Fibroblast of villous mesenchyme (primary cell): ENCODE data around the gene MRPS5. TPM values are rescaled to one million over a fixed set of nuclear protein-coding genes. Genes with fewer than 3 reads are reported as not detected.
A peak's percentile ranks its signal among the peaks of the same experiment; 100 is the strongest.

ENCODE experiments used
- DNase-seq: peaks from one replicate; pipeline ENCODE4 v3.0.0-alpha.2; 2010; ENCODE audit warnings: low read depth
- H3K4me3 ChIP-seq: 2 replicates; pipeline ENCODE4 v1.5.1; 2011; ENCODE audit warnings: low read depth, mild to moderate bottlenecking, low read length
- total RNA-seq: library from RNA; depleted of rRNA; stranded (reverse); fragments of >200 nt; gene quantifications from 2 replicates; pipeline ENCODE4 v1.2.3, GENCODE V29; 2012
- TF ChIP-seq, protein P1 (sequence below): IDR thresholded peaks from 2 replicates; pipeline ENCODE4 v1.5.1; 2012; ENCODE audit warnings: low read depth, mild to moderate bottlenecking, low read length; ENCODE audit not compliant: insufficient read depth

The MRPS5 gene
- total RNA-seq, 1 donor, result 32.0 TPM

DNA sequence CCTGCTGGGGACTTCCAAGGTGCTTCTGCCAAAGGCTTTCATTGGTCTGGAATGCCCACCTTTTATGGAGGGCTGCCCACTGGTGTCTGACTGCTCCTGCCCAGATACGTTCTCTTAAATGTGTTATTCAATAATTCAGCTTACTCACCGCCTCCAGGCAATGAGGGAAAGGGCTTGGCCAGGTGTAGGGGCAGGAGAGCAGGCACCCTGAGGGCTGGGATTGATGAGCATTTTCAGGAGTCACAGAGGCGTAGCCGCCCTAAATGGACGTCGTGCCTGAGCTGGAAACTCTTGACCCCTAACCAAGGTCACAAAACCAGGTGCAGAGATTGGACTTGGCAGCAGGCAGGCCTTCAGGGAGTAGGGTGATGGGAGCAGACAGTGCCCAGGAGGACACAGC is 69.3 kb downstream of the MRPS5 start:
- H3K4me3 ChIP-seq, result no peak overlapping the region
- TF ChIP-seq, protein P1, sequence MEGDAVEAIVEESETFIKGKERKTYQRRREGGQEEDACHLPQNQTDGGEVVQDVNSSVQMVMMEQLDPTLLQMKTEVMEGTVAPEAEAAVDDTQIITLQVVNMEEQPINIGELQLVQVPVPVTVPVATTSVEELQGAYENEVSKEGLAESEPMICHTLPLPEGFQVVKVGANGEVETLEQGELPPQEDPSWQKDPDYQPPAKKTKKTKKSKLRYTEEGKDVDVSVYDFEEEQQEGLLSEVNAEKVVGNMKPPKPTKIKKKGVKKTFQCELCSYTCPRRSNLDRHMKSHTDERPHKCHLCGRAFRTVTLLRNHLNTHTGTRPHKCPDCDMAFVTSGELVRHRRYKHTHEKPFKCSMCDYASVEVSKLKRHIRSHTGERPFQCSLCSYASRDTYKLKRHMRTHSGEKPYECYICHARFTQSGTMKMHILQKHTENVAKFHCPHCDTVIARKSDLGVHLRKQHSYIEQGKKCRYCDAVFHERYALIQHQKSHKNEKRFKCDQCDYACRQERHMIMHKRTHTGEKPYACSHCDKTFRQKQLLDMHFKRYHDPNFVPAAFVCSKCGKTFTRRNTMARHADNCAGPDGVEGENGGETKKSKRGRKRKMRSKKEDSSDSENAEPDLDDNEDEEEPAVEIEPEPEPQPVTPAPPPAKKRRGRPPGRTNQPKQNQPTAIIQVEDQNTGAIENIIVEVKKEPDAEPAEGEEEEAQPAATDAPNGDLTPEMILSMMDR, result no peak
- no peak for DNase-seq

DNA sequence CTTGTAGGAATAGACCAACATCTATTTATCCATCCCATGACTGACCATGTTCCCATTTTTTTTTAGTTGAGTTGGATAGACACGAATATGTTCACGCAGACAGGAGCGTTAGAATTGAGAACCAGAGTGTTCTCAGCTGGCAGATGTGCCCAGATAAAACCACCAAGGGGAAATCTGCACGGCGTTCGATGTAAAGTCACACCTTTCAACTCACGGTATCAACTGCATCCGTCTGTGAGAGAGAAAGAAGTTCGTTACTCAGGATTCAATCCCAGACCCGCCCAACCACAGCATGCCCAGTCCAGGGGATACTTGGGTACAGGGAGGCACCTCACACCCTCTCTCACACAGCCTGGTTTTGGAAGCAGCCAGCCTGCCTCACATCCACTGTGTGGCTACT is 70.0 kb downstream of the MRPS5 start:
- DNase-seq, result no peak
- TF ChIP-seq, protein P1, result no peak
- no peak overlapping the region for H3K4me3 ChIP-seq

DNA sequence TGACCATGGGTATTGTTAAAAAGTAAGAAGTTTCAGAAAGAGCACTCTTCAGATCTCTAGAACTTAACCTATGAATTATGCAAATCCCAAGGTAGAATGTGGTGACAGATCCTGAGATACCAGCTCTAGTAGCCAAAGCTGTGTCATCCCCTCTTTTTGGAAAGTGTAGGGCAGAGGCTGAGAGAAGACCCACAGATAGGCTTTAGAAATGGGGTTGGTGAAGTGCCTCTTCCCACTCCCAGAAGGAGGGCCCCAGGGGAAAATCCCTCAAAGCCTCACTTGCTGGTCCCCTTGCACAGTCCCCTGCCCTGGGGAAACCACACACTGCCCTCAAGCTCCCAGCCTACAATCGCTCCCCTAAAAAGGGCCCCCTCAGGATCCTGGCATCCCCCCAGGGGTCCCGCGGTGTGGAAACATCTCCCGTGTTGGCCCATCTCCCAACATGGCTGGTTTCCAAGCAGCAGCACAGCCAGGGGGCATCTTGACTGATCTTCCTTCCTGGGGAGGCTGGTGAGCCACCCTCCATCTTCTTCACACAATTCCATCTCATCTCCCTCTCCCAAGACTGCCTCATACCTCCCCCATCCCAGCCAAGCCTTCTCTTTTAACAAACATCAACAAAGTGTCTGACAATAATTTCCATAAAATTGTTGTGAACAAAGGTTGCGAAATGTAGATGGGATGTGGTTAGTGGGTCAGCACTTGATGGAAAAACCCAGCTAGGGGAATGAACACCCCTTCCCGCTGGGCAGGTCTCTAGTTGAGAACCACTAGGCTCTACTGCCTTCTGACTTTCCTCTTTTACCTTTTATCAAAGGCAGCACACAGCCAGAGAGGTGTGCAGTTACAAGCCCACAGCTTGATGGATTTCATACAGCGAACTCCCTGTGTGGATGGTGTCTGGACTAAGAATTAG is 71.0 kb downstream of the MRPS5 start:
- peak; percentile 6 for DNase-seq
- no peak overlapping the region for H3K4me3 ChIP-seq
- TF ChIP-seq, protein P1, result no peak

DNA sequence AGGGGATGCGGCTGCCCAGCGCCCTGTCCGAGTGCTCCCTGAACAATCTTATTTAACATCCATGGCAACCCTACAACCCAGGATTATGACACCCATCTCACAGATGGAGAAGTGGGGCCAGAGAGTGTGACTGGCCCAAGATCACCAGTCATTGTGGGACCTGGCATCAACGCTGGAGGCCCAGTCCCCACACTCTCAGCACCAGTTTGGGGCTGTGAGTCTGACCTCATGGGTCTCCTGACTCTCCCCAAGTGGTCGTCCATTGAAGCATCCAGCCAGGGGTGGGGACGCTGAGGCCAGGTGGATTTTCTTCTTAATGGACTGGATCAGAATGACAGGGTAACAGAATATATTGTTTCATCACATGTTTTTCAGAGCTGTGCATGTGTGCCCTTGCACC is 71.6 kb downstream of the MRPS5 start:
- TF ChIP-seq, protein P1, result no peak
- DNase-seq, result no peak
- no peak overlapping the region for H3K4me3 ChIP-seq

GRCh38 chr2:95049683-95049955 is 72.0 kb downstream of the MRPS5 start:
- no peak for DNase-seq
- TF ChIP-seq, protein P1, result no peak
- no peak overlapping the region for H3K4me3 ChIP-seq

DNA sequence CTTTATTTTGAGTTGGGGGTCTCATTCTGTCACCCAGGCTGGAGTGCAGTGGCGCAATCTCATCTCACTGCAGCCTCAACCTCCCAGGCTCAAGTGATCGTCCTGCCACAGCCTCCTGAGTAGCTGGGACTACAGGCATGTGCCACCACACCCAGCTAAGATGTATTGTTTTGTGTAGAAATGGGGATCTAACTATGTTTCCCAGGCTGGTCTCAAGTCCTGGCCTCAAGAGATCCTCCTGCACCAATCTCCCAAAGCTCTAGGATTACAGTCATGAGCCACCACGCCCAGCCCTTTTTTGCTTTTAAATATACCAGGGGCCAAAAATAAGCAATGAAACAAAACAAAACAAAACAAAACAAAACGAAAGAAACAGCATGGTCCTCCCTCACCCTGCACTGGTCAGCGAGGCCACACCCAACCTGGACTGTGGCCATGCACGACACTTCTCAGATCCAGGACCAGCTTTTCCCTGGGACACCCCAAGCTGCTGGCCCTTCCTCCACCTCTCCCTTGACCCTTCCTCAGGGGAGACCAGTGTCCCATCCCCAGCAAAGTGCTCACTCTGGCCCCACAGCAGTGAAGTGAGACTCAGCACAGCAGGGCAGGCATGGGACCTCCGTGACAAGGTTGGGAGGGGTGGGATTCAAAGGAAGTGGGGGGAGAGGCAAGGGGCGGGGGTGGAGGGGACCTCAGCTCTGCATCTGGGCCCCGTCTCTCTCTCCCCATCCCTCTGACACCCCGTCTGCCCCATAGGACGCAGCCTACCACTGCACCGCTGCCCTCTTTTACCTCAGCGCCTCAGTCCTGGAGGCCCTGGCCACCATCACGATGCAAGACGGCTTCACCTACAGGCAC is 72.6 kb downstream of the MRPS5 start:
- TF ChIP-seq, protein P1, result no peak
- peak; percentile 7 for DNase-seq
- no peak overlapping the region for H3K4me3 ChIP-seq
